Skeletal muscle tissue (tissue), 4 donors: ENCODE data around the gene MYO1D. TPM values are rescaled to one million over a fixed set of nuclear protein-coding genes. Genes with fewer than 3 reads are reported as not detected.

Experiments used
- H3K27ac ChIP-seq: one replicate; pipeline ENCODE4 v1.7.0; 2013; ENCODE audit warnings: mild to moderate bottlenecking, low read depth, low read length, inconsistent platforms
- H3K27me3 ChIP-seq, 3 donors: one replicate each; pipeline ENCODE4 v1.7.0; 2013; ENCODE audit warnings: low read length in 3 of 3; ENCODE audit not compliant: control insufficient read depth in 3 of 3, insufficient read depth in 3 of 3
- H3K36me3 ChIP-seq, 3 donors: one replicate each; pipeline ENCODE4 v1.7.0; 2013; ENCODE audit warnings: low read length in 3 of 3; ENCODE audit not compliant: control insufficient read depth in 3 of 3, insufficient read depth in 3 of 3
- H3K4me1 ChIP-seq, 3 donors: one replicate each; pipeline ENCODE4 v1.7.0; 2013; ENCODE audit warnings: low read length in 3 of 3, mild to moderate bottlenecking in 3 of 3; ENCODE audit not compliant: control insufficient read depth in 3 of 3, insufficient read depth in 3 of 3
- H3K4me3 ChIP-seq, 3 donors: one replicate each; pipeline ENCODE4 v1.7.0; 2013; ENCODE audit warnings: low read length in 3 of 3
- H3K9ac ChIP-seq, 3 donors: one replicate each; pipeline ENCODE4 v1.7.0; 2013; ENCODE audit warnings: low read length in 3 of 3, mild to moderate bottlenecking in 3 of 3, moderate library complexity in 2 of 3, low read depth in 1 of 3
- H3K9me3 ChIP-seq, 3 donors: one replicate each; pipeline ENCODE4 v1.7.0; 2013; ENCODE audit warnings: low read length in 3 of 3; ENCODE audit not compliant: control insufficient read depth in 3 of 3
- total RNA-seq: library from RNA; depleted of rRNA; stranded (reverse); fragments of >200 nt; gene quantifications from one replicate; pipeline ENCODE4 v1.2.3, GENCODE V29; 2014
- donor health status: Osteomylitis.

Gene MYO1D
- total RNA-seq, 1 donor from 2014 or later: 15.1 TPM

GRCh38 chr17:32688221-32688620 lies 188.7 kb downstream of the MYO1D start:
- no peak overlapping the region for H3K9ac ChIP-seq
- no peaks in the 10 kb centered on the region for H3K36me3 ChIP-seq
- peaks cover 0 to 5% (median 0%) of the 10 kb centered on the region in 3 donors for H3K9me3 ChIP-seq
- no peak overlapping the region for H3K27ac ChIP-seq
- no peaks in the 10 kb centered on the region for H3K4me1 ChIP-seq
- H3K4me3 ChIP-seq: no peak overlapping the region
- H3K27me3 ChIP-seq: no peaks in the 10 kb centered on the region

- no peaks in the 10 kb centered on the region for H3K4me1 ChIP-seq
- peaks cover 0 to 5% (median 0%) of the 10 kb centered on the region in 3 donors for H3K9me3 ChIP-seq
These were observed 192.6 kb downstream of the MYO1D start for GRCh38 chr17:32684087-32684958.

DNA sequence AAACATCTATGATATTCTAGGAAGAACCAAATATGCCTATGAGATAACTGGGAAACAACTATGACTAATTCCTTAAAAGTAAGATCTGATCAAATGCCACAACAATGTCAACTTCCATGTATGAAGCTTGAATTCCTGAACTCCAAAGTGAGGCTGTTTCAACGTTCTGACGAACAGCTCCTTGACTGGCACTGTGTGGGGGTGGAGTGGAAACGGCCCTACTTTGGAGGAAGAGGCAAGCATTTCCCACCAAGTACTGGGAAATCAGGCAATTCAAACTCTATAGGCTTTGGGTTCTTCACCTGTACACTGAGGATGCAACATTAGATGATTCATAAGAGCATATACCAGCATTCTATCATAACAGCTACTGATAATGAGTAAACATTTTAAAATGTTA lies 203.0 kb downstream of the MYO1D start:
- H3K27ac ChIP-seq: no peak overlapping the region
- H3K4me1 ChIP-seq: no peaks in the 10 kb centered on the region
- no peaks in the 10 kb centered on the region for H3K27me3 ChIP-seq
- H3K9ac ChIP-seq: no peak overlapping the region
- no peak overlapping the region for H3K4me3 ChIP-seq
- no peaks in the 10 kb centered on the region for H3K9me3 ChIP-seq
- no peaks in the 10 kb centered on the region for H3K36me3 ChIP-seq

More at GRCh38 chr17:32684087-32684958, 192.6 kb downstream of the MYO1D start:
- no peak overlapping the region for H3K9ac ChIP-seq
- H3K36me3 ChIP-seq: no peaks in the 10 kb centered on the region
- H3K27me3 ChIP-seq: no peaks in the 10 kb centered on the region
- no peak overlapping the region for H3K4me3 ChIP-seq
- H3K27ac ChIP-seq: no peak overlapping the region

- Histone ChIP-seq H3K4me3 (no peak overlapping the region), H3K27ac (no peak overlapping the region), H3K9me3 (no peaks in the 10 kb centered on the region), H3K4me1 (no peaks in the 10 kb centered on the region), H3K36me3 (no peaks in the 10 kb centered on the region), H3K27me3 (no peaks in the 10 kb centered on the region), H3K9ac (no peak overlapping the region)
These were observed 204.2 kb downstream of the MYO1D start for GRCh38 chr17:32672711-32673110.

- Histone ChIP-seq H3K9ac (no peak overlapping the region), H3K27me3 (no peaks in the 10 kb centered on the region), H3K36me3 (no peaks in the 10 kb centered on the region), H3K4me1 (no peaks in the 10 kb centered on the region), H3K4me3 (no peak overlapping the region), H3K27ac (no peak overlapping the region), H3K9me3 (no peaks in the 10 kb centered on the region)
These were observed 205.0 kb downstream of the MYO1D start for GRCh38 chr17:32671896-32672295.

- H3K9ac ChIP-seq: no peak overlapping the region
- H3K4me1 ChIP-seq: no peaks in the 10 kb centered on the region
- H3K4me3 ChIP-seq: no peak overlapping the region
- H3K9me3 ChIP-seq: no peaks in the 10 kb centered on the region
- no peak overlapping the region for H3K27ac ChIP-seq
- no peaks in the 10 kb centered on the region for H3K36me3 ChIP-seq
- H3K27me3 ChIP-seq: no peaks in the 10 kb centered on the region
These were observed 211.9 kb downstream of the MYO1D start for GRCh38 chr17:32664936-32665583.

GRCh38 chr17:32660496-32660985 lies 216.4 kb downstream of the MYO1D start:
- Histone ChIP-seq H3K36me3 (peaks cover 0 to 4% (median 0%) of the 10 kb centered on the region in 3 donors), H3K4me3 (no peak overlapping the region), H3K27me3 (no peaks in the 10 kb centered on the region), H3K9ac (no peak overlapping the region), H3K27ac (no peak overlapping the region), H3K9me3 (no peaks in the 10 kb centered on the region), H3K4me1 (peaks cover 0 to 3% (median 0%) of the 10 kb centered on the region in 3 donors)

DNA sequence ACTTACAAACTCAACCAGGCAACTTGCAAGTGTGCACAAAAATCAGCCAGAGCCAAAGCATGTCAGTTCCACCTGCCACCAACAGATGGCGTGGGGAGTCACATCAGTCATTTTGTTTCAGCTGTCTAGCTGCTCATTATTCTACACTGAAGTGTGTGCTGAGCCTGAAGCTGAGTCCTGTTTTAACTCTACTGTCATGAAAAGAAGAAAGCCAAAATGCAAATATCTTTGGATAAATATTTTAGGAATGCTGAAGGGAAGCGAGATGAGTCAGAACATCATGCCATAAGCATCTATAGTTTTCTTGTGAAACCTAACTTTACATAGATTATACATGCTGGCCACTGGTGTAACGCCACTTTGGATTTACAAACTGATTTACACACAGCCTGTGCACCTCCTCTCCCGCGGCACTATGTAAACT lies 217.5 kb downstream of the MYO1D start:
- Histone ChIP-seq H3K4me1 (peaks cover 0 to 3% (median 0%) of the 10 kb centered on the region in 3 donors), H3K27me3 (no peaks in the 10 kb centered on the region), H3K36me3 (peaks cover 0 to 4% (median under 1%) of the 10 kb centered on the region in 3 donors), H3K9me3 (no peaks in the 10 kb centered on the region), H3K9ac (no peak overlapping the region), H3K4me3 (no peak overlapping the region), H3K27ac (no peak overlapping the region)

DNA sequence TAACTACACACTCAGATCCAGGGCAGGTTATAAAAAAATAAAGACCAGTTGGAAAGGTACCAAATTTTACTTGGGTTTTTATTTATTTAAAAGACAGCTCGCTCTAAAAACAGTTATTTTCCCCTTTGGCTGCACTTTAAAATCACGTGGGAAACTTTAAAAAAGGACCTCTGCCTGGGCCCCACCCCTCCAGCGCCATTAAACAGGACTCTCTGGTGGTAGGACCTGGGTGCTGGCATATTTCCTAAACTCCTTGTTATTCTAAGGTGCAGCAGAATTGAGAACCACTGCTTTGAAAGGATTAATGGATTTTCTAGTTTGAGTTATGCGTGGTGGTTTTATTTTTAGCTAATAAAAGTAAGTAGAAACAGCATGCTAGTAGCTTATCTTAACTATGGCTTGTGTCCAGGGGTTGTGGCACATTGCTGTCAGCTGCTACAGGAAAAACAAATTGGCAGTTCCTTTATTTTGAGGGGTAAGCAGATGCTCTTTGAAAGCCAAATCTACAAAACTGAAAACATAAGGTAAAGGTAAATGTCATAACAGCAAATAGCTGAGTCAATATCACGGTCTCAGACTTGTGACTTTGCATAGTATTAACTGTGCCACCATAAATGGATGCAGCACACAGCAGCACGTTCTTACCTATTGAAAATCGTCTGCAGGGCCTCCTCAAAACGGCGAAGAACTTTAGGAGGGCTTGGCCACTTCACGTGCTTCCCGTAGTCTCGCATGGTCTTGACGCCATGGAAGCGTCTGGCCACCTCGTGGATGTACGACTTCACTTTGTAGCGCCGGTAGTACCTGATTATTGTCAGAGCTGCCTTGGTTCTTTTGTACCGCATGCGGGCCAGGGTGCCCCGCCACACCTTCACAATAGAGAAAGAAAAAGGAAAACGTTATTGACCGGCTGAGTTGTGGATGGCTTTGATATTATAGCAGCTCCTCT lies 218.2 kb downstream of the MYO1D start:
- Histone ChIP-seq H3K9me3 (no peaks in the 10 kb centered on the region), H3K4me3 (no peak overlapping the region), H3K27me3 (no peaks in the 10 kb centered on the region), H3K9ac (no peak overlapping the region), H3K4me1 (peaks cover 0 to 3% (median 0%) of the 10 kb centered on the region in 3 donors), H3K27ac (no peak overlapping the region), H3K36me3 (peaks cover 0 to 6% (median 5%) of the 10 kb centered on the region in 3 donors)
